Measurements from ENCODE around the gene CPTP.

CPTP gene

GRCh38 chr1:1319646-1319941 lies 5.0 kb upstream of the CPTP start:
- no peak for DNase-seq (ENCODE audit: low read depth)

GRCh38 chr1:1320666-1321448 lies 3.7 kb upstream of the CPTP start:
- DNase-seq (ENCODE audit: low read depth): no peak

- no peak for DNase-seq (ENCODE audit: low read depth)
Measured at GRCh38 chr1:1321477-1321876, 3.1 kb upstream of the CPTP start.

GRCh38 chr1:1322418-1322817 lies 2.2 kb upstream of the CPTP start:
- DNase-seq (ENCODE audit: low read depth): no peak

- no peak for DNase-seq (ENCODE audit: low read depth)
Measured at GRCh38 chr1:1322952-1323351, 1.6 kb upstream of the CPTP start.

- DNase-seq (ENCODE audit: low read depth): no peak
Measured at GRCh38 chr1:1324084-1324523, 498 bp upstream of the CPTP start.

GRCh38 chr1:1325288-1326074 lies 879 bp downstream of the CPTP start:
- DNase-seq (ENCODE audit: low read depth): no peak

- no peak for DNase-seq (ENCODE audit: low read depth)
Measured at GRCh38 chr1:1326075-1326605, 1.5 kb downstream of the CPTP start.

GRCh38 chr1:1327291-1327690 lies 2.7 kb downstream of the CPTP start:
- no peak for DNase-seq (ENCODE audit: low read depth)

- no peak for DNase-seq (ENCODE audit: low read depth)
Measured at GRCh38 chr1:1328254-1328653, 3.7 kb downstream of the CPTP start.

- no peak for DNase-seq (ENCODE audit: low read depth)
Measured at GRCh38 chr1:1329304-1330210, 5.0 kb downstream of the CPTP start.

GRCh38 chr1:1330366-1331067 lies 5.9 kb downstream of the CPTP start:
- DNase-seq (ENCODE audit: low read depth): no peak

- DNase-seq (ENCODE audit: low read depth): no peak
Measured at GRCh38 chr1:1331068-1331965, 6.7 kb downstream of the CPTP start, which contains the start of gene TAS1R3. Gene TAS1R3, plus strand, starts transcription at chr1:1331280. Its CDS starts 66 bp downstream, at chr1:1331346.

- no peak for DNase-seq (ENCODE audit: low read depth)
Measured at GRCh38 chr1:1332031-1332755, 7.6 kb downstream of the CPTP start.

GRCh38 chr1:1332774-1333480 lies 8.3 kb downstream of the CPTP start:
- DNase-seq (ENCODE audit: low read depth): no peak

GRCh38 chr1:1333551-1334241 lies 9.1 kb downstream of the CPTP start:
- DNase-seq (ENCODE audit: low read depth): no peak

- no peak for DNase-seq (ENCODE audit: low read depth)
Measured at GRCh38 chr1:1334835-1335234, 10.2 kb downstream of the CPTP start.

GRCh38 chr1:1335283-1335682 lies 10.7 kb downstream of the CPTP start:
- DNase-seq (ENCODE audit: low read depth): no peak

All from activated T-helper 1 cell treated with Interleukin-2 at 50 U/mL for 16 hours (primary cell).